ENCODE measurements around the gene IRF2.

GRCh38 chr4:184446132-184446658 lies 28.2 kb downstream of the IRF2 start:
- TF ChIP-seq, protein P1, sequence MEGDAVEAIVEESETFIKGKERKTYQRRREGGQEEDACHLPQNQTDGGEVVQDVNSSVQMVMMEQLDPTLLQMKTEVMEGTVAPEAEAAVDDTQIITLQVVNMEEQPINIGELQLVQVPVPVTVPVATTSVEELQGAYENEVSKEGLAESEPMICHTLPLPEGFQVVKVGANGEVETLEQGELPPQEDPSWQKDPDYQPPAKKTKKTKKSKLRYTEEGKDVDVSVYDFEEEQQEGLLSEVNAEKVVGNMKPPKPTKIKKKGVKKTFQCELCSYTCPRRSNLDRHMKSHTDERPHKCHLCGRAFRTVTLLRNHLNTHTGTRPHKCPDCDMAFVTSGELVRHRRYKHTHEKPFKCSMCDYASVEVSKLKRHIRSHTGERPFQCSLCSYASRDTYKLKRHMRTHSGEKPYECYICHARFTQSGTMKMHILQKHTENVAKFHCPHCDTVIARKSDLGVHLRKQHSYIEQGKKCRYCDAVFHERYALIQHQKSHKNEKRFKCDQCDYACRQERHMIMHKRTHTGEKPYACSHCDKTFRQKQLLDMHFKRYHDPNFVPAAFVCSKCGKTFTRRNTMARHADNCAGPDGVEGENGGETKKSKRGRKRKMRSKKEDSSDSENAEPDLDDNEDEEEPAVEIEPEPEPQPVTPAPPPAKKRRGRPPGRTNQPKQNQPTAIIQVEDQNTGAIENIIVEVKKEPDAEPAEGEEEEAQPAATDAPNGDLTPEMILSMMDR (conservative IDR thresholded peaks at IDR 0.05) = no peak
- TF ChIP-seq ZFX (IDR thresholded peaks at IDR 0.05) = no peak

Measured in C4-2B (cell line).